GM18861 (cell line): ENCODE data around the gene MSL3.

Experiments
- ATAC-seq: cut with Tn5 transposase; IDR thresholded peaks from one replicate; pipeline ENCODE4 v1.9.1; 2021; ENCODE audit not compliant: unreplicated experiment

Gene MSL3

DNA sequence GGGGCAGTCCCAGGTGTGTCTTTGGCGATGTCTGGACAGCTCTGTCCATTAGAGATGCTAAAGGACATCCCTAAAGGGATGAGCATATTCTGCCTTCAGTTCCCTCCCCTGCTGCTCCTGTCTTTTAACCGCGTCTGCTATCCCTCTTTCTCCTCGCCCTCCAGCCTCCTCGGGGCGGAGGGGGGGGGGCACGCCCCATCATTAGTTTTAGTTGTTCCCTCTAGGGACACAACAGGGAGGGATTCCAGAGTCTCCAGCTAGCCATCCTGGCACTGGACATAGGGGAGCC lies 1.1 kb downstream of the MSL3 start:
- ATAC-seq: no peak

GRCh38 chrX:11759461-11760311 lies 1.6 kb downstream of the MSL3 start:
- peak; percentile 73 for ATAC-seq

- ATAC-seq: no peak
Measured at GRCh38 chrX:11760958-11761357, 2.9 kb downstream of the MSL3 start.

DNA sequence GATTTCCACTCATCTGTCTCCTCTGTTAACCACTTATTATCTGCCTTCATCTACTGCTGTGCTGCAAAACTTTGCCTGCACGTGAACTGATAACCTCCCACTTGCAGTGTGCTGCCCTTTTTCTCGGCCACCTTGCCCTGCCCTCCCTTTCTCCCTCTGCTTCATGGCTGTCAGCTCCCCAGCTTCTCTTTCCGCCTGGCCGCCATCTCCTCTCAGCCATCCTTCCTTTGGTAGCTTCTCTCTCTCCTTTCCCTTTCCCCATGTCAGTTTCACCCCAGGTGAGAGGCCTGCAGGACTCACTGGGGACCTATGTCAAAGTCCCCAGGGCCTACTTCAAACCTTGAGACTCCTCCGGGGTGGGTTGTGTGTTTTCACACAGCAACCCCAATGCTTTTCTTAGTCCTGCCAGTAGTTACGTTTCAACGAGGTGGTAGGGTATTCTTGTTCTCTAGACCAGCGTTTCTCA lies 6.6 kb downstream of the MSL3 start:
- ATAC-seq: peak; percentile 31

- no peak for ATAC-seq
Measured at GRCh38 chrX:11765449-11765848, 7.4 kb downstream of the MSL3 start.

- no peak for ATAC-seq
Measured at GRCh38 chrX:11766487-11766886, 8.4 kb downstream of the MSL3 start.

DNA sequence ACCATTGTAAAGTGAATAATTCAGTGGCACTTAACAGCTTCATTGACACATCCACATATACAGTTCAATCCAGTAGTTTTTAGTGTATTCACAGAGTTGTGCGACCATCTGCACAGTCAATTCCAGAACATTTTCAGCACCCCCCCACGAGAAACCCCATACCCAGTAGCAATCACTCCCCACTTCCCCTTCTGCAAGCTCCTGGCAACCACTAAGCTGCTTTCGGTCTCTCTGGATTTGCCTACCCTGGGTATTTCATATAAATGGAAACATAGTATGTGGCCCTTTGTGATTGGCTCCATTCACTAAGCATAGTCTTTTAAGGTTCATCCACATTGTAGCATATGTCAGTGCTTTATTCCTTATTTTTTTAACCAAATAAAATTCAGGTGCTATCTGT lies 10.0 kb downstream of the MSL3 start:
- peak; percentile 43 for ATAC-seq

- peak; percentile 42 for ATAC-seq
Measured at GRCh38 chrX:11770320-11770719, 12.3 kb downstream of the MSL3 start.

- no peak for ATAC-seq
Measured at GRCh38 chrX:11778230-11778629, 20.2 kb downstream of the MSL3 start.

DNA sequence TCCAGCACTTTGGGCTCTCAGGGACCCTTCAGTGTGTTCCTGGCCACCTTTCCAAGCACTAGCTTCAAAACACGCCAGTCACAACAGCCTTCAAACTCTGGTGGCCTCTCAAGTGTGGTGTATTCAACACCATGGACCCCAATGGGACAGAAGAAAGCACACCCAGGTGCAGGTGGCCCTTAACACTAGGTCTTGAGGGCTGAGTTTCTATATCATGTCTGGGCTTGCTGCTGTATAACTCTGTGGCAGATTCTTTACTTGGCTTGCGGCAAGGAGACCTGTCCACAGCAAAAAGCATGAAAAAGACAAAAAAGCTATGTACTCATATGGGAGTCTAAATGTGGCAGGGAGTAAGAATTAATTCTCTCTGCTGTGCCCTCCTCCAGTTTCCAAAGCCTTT lies 23.1 kb downstream of the MSL3 start:
- ATAC-seq: no peak

DNA sequence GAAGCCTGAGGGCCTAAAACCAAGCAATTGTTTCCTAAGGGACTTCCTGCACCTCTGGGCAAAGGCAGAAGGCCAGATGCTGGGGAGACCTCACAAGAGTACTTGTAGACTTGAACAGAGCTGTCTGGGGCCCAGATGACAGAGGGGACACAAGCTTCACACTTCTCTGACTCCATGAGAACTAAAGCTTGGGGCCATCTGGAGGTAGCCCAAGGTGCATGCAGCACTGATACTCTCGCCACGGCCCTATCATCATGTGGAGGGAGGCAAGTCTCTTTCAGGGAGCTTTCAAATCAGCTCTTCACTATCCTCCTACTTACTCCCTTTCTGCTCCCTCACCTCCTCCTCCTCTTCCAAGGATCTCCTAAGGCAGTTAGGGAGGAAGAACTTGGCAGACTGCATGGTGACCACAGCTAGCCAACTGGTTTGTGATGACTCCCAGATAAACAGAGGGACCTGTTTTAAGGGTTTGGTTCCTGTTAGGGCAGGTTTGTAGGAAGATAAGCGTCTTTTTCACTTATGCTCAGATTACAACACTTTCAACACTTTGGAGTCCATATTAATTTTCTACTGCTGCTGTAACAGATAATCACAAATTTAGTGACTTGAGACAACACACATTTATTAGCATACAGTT lies 23.8 kb downstream of the MSL3 start:
- no peak for ATAC-seq

DNA sequence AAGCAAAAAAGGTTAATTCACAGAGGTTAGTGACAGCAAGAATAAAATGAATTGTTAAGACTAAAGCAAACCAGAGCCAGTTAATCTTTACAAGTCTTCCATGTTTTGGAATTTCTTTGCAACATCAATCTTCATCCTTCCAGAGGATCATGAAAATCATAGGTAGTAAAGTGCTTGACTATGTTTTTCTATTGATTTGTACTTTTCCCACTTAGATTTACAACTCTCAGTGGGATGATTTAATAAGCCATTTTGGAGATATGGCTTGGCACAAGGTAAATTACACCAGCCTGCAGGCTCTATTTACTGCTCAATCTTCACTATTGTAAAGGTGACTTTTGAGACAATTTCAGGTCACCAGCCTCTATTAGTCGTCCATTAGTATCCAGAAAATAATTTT lies 26.5 kb downstream of the MSL3 start:
- no peak for ATAC-seq

DNA sequence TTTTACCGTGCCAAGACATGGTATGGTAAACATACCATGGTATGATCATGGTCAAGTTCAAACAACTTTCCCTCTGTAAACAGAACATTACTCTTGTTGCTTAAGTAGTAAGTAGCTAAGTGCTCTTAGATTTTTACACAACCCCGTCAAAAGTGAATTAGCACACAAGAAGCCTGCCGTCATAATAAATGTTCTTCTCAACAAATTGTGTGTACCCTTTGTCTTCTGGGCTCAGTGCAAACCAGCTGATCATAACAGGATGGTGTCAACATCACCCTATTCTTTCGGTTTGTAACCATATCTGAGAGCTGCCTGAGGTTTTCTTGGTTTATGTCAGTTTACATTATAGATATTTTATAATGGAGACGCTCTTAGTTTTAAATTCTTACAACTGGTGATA lies 28.8 kb downstream of the MSL3 start:
- ATAC-seq: no peak

DNA sequence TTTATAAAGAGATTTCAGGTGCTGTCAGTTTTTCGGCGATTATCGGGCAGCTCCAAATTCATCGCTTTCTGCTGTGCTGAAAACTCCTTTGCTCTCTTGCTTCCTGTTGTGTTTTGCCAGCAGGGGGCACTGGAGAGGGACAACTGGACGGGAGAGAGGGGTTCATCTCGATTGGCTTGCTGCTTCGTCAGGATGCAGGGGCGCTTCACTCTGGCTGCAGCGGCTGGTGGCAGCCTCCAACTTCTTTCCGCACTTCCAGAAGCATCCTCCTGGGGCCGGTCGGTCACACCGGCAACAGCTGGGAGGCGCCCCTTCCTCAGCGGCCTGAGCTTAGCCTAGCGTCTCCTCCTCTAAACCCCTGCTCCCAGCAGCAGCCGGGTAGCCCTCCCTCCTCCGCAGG lies 29.5 kb downstream of the MSL3 start:
- no peak for ATAC-seq

DNA sequence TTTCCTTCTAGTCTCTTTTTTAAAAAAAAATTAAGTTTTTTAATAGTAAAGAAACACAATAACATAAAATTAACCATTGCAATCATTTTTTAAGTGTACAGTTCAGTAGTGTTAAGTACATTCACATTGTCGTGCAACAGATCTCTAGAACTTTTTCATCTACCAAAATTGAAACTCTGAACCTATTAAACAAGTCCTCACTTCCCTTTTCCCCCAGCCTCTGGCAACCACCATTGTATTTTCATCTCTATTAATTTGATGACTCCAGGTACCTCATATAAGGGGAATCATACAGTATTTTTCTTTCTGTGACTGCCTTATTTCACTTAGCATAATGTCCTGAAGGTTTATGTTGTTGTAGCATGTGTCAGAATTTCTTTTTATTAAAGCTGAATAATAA lies 31.8 kb downstream of the MSL3 start:
- peak; percentile 34 for ATAC-seq

GRCh38 chrX:11791090-11791489 lies 33.1 kb downstream of the MSL3 start:
- ATAC-seq: no peak

- ATAC-seq: no peak
Measured at GRCh38 chrX:11791537-11791936, 33.5 kb downstream of the MSL3 start.

GRCh38 chrX:11792461-11793421 lies 34.7 kb downstream of the MSL3 start:
- ATAC-seq: peak; percentile 81

- ATAC-seq: no peak
Measured at GRCh38 chrX:11793734-11794133, 35.7 kb downstream of the MSL3 start.

- no peak for ATAC-seq
Measured at GRCh38 chrX:11813341-11813740, 55.3 kb downstream of the MSL3 start.
